GM21737 (cell line): ENCODE data around the gene IRAK1.
A peak's percentile ranks its signal among the peaks of the same experiment; 100 is the strongest.

ENCODE experiments used
- ATAC-seq: cut with Tn5 transposase; IDR thresholded peaks from one replicate; pipeline ENCODE4 v1.9.1; 2021; ENCODE audit warnings: mild to moderate bottlenecking, moderate library complexity; ENCODE audit not compliant: unreplicated experiment

Gene IRAK1

DNA sequence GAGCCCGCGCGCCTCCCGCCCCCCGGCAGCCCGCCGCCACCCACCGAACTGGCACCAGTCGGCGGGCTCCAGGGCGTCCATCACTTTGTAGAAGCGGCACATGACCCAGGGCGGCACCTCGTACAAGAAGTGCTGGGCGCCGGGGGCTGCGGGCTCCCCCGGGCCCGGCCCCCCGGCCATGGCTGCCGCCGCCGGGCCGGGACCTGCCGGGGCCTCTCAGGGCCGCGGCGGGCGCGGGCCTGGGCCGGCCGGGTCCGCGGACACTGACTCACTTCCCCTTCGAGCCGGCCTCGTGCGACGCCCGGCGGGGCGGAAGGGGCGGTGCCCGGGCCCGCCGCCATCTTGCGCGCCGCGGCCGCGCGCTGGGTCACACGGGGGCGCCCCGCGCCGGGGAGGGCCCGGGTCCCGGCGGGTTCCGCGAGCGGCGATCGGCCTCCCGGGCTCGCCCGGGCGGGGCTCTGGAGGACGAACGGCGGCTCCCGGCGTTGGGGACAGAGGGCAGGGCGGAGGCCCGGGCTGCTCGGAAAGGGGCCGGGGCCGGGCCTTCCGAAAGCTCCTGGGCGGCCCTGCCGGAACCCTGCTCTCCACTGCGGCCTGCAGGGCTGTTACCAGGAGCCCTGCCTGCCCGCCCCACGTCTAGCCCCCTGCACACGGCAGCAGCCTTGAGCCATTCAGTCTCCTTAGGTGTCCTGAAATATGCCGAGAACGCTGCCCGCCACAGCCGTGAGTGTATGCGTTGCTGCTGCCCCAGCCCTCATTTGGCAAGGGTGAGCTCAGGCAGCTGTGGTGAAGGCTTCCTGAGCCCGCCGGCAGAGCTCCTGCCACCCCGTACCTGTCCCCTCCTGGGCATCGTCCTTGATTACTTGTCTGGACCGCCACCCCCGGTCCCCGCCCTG lies at the start of gene IRAK1:
IRAK1 (minus strand) TSS at position 270 of the 896 bp plus-strand sequence; CDS start at position 180, 90 bp downstream.
- ATAC-seq, result peak; percentile 57

DNA sequence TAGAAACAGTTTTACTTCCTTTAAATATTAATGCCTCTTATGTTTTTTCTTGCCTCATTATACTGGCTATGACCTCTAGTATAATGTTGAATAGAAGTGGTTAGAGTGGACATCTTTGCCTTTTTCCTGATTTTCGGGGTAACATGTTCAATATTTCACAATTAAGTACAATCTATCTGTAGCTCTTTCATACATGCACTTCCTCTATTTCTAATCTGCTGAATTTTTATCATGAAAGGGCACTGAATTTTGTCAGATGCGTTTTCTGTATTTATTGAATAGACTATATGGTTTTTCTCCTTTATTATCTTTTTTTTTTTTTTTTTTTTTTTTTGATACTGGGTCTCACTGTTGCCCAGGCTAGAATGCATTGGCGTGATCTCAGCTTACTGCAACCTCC lies 48.9 kb upstream of the IRAK1 start:
- no peak for ATAC-seq

DNA sequence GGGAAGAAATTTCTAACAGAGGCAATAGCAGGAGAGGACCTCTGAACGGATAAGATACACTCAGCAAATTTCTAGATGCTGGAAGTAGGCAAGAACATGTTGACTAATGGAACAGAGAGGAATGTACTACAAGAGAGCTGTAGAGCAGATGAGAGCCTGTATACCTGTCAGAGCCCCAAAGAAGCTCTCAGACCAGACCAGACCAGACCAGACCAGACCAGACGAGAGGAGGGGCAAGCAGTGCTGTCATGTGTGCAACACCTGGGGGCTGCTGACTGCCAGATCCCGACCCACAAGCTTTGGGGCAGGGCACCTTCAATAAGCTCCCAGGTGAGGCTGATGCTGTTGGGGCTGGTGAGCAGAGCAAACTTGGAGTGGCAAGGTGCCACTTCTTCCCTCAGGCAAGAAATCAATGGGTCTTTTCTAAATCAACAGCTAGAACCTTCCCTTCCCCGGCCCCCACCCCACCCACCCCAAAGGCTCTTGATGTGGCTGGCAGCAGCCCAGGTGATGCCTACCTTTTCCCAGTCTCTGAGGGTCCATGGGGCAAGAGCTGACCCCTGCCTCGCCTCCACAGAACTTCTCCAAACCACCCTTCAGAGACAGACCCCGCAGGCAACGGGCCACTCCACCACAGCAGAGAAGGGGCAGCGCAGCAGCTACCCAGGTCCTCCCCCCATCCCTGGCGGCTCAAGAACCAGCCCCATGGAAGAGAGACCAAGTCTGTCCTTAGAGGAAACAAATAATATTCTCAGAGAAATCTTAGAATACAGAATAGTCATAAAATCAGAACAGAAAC lies 45.1 kb upstream of the IRAK1 start:
- ATAC-seq, result no peak

DNA sequence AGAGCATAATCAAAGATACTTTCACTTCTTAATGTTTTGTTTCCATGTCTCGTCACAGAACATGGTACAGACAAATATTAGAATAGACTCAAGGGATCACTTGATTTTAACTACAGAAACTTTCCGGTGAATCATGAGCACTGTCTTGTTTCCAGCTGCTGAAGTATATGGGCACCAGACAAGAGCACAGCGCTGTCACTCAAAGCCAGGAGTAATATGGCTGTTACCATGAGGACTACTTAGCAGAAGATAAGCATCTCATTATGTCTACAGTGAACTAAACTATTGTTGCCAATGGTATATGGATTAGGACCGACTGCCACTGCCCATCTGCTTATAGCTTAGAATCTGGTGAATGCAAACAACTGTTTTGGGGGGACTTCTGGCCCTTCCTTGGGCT lies 43.5 kb upstream of the IRAK1 start:
- no peak for ATAC-seq

DNA sequence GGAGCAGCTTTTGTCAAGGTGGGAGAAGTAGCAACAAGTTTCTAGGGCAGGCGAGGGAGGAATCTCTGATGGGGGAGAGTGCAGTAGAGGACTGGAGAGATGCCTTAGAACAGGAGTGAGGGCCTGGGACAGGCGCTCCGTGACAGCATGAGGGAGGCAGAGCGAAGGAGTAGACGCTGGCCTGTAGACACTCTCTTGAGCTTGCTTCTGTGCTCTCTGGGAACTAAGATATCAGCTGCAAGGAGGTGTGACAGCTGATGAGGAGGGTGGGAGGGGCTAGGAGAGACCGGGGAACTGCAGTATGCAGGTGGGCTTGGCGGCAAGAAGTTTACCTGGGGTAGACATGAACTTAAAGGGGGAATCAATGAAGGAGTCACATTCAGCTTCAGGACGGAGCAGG lies 42.1 kb upstream of the IRAK1 start:
- no peak for ATAC-seq

DNA sequence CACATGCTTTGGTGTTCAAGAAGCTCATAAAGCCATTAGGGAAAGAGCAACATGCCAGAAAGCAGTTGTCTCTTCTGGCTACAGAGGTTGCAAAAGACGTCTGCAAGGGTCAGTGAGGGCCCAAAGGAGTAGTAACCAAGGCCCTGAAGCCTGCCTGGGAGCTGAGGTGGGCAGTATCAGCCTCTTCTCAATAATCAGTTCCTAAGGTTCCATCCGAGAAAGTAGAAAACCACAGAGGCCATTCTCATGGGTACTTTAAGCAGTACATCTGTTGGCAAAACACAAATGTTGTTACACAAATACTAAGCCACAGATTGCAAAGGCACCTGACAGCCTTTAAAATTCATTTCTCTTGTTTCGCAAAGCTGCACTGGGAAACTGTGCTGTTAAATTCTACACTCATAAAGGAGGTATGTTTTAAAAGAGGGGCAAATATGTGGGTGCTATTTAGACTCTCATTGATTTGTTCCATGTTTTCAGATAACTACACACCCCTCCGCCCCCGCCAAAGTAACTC lies 40.1 kb upstream of the IRAK1 start:
- ATAC-seq, result no peak

DNA sequence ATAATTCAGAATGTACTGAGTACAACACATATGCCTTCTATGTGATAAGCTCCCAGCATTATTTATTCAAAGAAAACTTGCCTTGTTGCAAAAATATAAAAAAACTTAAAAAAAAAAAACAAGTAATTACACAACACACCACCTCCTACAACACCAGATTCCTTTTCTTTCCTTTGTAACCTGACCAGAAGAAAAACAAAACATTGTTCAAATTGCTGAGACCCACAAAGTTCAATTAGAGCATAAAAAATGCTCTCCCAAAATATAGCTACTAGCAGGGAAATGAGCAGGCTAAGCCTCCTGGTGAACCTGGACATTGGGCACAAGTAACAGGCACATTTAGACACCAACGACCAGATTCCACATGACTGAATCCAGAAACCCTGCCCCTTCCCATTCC lies 39.5 kb upstream of the IRAK1 start:
- ATAC-seq, result no peak

DNA sequence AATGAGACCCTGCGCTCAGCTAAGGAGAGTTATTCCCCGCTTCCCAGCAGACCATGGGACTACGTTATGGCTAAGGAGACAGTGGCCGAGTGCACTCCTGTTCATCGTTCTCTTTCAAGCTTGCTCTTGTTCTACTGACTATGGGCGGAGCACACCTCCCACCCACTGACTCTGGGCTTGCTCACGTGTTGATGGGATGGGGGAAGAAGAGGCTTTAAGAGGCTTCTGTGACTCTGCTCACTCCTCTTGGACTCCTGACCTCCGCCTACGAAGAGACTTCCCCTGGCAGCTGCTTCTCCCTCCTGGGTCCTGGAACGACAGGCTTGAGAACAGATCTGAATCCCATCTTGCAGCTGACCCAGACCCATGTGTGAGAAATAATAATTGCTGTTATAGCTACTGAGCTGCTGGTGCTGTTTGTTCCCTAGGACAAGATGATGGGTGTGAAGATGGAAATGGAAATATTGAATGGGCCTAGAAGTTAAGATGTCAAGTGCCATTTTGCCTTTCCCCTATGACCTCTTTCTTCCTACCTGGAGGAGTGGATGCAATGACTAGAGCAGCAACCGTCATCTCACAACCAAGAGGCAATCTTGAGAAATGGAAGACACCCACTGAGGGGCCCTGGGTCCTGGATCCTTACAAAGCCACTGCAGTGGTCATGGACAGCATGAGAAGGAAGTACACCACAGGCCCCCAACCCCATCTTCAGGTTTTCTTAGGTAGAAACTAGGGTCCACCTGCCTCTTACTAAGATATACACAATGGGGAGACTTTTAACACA lies 38.7 kb upstream of the IRAK1 start:
- ATAC-seq, result no peak

DNA sequence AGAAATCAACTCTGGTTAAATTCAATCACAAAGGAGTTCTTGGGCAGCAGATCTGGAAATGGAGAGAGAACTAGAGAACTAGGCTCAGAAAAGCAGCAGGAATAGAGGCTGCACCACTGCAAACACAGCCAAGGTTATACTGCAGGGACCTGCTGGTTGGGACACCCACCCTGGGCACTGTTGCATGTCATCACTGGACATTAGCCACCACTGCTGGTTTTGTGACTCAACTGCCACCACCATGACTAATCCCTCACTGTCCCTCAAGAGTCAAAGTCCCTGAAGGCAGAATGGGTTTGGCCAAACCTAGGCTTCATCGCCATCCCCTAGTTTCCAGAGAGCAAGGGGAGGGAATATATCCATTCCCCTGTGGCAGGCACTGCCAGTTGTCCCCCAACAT lies 38.1 kb upstream of the IRAK1 start:
- ATAC-seq, result no peak

DNA sequence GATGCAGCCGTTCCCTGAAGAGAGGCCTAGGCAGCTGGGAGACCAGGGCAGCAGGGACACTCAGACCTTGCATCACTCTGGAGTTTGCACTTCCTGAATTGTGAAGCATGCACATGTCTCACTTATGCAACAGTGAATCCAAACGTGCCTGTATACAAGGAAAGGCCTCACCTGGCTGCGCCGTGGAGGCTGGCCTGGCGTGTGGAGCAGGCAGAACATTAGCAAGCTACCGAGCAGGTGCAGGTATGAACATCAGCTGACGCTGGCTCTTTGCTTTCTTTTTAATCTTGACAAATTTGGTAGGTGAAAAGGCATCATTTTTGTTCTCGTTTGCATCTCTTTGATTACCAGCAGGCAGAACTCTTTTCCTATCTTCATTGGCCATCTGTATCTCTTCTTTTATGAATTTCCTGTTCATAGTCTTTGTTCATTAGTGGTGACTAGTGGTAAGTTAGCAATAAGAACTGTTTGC lies 37.1 kb upstream of the IRAK1 start:
- no peak for ATAC-seq

DNA sequence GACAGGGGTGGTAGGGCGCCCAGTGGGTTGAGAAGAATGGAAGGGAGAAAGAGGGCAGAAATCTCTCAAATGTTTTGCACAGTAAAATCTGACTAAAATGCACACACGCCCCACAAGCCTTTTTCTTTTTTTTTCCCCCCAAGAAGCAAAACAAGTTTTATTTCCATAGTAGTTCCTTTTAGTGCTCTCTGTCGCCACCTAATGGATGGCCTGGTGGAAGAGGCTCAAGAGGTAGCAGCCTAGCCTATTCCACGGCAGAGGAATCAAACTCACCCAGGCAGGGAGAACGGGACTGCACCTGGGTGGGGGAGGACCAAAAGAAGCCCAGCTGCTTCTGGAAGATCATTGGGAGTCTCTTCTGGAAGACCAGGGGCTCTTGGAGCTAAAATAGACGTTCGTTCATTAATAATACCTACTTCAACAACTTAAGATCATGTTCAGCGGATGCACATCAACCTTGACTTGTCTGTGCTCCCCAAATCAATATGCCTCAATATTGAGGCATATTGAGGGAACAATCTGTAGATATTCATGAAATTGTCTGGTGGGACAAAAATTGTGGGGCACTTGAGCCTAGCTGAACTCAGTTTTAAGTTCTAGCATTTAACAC lies 31.6 kb upstream of the IRAK1 start:
- ATAC-seq, result no peak

DNA sequence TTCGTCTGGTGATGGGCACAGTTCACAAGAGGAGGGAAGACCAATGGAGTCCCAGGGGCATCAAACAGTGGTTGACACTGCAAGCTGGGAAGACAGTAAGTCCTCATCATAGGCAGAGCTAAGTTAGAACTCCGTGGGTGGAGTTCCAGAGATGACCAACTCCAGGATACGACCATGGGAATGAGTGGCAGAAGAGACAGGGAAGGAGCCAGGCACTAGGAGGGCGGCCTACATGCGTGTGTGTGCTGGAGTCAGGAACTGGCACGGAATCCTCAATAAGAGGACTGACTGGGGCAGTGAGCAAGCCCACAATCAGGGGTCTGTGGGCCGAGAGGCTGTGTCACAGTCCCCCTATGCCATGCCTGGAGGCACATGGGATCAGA lies 30.4 kb upstream of the IRAK1 start:
- ATAC-seq, result no peak

DNA sequence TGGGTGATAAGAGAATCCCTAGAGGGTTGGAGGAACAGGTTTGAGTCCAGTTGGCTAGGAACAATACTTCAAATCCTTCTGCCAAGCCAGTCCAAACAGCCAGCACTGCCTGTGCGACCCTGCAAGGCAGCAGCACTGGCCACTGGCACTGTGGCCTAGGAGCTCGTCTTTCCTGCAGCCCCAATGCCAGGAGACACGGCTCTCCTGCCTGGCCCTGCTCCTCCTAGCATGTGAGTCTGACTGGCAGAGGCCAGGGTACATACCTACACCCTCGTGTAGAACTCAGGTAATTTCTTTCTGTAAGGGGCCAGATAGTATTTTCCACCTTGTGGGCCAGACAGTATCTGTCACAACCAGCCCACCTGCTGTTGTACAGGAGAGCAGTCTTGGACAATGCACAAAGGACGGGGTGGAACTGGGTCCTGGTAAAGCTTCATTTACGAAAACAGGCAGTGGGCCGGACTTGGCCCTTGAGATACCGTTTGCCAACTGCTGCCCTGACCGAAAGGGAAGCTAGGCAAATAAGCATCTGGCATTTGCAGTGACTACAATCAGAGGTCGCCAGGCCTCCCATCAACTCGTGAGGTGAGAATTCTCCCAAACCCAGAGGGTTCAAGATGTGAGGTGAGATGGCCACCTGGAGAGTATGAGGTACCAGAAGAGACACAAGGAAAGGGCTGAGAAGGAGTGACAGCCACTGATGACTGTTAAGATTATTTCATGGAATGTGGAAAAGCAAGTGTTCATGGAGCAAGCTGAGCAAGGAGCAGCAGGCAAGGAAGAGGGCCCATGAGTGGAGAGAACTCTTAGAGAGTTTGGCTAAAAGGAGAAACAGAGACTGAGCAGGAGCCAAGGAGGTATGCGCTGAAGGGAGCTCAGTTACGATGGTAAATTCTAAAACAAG lies 29.8 kb upstream of the IRAK1 start:
- ATAC-seq, result no peak

DNA sequence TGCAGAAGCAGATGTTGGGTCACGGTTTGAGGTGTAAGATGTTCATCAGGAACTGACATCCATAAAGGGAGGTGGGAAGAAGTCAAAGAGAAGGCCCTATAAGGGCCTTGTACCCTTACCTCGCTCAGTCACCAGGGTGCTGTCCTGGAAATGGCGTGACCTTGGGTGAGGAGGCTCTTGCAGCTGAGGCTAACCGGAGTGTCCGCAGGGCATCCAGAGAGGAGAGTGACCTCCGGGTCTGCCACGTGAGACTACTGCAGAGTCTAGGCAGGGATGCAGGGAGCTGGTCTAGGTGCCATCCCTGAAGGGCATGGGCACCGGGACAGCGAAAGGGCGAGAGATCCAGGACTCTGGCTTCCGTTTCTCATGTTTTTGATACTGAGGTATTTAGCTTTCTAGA lies 28.7 kb upstream of the IRAK1 start:
- no peak for ATAC-seq

DNA sequence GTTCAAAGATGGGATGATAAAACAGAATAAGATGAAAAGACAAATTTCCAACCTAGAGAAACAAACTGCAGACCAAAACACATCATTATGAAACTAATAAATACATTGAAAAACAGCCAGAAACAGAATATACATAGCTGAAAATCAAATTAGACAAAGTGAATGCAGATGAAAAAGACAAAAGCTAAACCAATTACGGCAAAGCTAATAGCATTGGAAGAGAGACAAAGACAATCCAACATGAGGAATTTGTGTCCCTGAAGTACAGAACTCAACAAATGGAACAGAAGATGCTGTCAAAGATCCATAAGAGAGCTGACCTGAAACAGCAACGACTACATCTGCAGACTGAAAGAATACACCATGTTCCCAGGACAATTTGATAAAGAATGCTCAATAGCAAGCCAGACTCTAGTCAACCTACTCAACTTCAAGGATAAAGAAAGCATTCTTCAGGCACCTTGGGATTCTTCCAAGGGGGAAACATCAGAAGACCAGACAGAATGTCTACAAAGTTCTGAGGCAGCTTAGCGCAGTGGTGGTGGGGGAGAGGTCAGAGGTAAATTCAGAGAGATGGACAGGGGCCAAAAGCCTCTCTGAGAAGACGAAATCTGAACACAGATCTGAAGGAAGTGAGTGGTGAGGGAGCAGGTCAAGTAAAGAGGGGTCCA lies 27.4 kb upstream of the IRAK1 start:
- no peak for ATAC-seq

DNA sequence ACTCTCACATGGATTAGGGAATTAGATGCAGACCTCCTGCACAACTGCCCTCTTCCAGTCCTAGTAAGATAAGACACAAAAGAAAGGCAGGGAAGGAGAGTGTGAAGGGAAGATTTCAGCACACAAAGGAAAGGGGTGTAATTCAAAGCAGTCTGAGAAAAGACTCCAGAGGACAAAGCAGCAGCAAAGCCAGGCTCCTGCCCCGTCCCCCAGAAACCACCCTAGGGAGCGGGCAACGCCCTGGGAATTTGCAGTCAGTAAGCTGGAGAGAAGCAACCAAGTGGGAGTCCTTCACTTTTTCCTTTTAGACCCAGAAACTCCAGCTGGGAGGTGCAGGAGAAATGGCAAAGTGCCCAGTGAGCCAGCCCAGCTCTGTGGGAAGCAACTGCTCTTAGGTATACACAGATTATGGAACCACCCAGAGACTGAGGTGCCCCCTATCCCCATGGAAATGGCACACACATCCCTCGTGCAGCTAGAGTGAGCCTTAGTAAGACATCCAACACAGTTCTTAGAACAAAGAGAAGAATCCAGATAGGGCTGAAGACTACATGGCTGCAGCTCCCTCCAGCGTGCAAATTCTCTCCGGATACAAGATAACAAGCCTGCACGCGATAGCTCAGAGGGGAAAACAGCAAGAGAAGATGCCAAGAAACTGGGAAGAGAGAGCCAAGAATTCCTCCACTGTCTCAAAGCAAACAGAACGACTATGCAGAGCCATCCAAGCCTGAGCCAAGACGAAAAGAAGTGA lies 26.5 kb upstream of the IRAK1 start:
- ATAC-seq, result no peak

DNA sequence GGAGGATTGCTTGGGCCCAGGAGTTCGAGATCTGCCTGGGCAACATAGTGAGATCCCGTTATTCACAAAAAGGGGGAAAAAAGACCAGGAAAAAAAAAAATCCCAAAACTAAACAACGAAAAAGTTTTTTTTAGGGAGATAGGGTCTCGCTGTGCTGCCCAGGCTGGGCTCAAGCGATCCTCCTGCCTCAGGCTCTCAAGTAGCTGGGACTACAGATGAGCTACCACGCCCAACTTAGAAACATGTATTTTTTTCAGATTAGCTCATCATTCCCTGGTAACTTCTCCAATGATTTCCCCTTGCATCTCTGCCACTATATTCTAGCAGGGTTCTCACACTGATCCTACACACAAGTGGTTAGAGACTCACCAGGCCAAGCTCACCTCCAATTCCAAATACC lies 24.4 kb upstream of the IRAK1 start:
- ATAC-seq, result no peak

DNA sequence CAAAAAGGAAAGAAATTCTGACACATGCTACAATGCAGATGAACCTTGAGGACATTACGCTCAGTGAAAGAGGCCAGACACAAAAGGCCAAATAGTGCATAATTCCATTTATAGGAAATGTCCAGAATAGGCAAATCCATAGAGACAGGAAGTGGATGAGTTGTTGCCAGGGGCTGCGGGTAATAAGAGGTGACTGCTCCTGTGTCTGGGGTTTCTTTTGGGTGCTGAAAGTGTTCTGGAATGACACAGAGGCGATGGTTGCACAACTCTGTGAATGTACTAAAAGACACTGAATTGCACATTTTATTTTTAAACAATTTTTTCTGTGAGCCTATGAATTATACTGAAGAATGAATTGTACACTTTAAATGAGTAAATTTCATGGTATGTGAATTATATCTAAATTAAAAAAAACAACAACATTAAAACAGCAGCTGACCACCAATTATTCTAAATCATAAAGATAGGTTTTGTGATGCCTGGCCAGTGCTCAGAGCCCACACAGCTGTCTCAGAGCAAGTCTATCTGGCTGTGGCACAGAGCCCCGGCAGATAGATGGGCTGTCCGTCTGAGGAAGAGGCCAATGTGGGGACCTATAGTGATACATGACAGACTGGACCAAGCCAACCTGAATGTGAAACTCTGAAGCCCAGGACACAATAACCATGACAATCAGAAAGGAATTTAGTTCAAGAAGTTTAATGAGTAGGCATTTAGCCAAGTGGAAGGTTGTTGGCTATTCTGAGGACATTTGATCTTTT lies 23.5 kb upstream of the IRAK1 start:
- no peak for ATAC-seq
